A549 (cell line): ENCODE measurements around the gene STXBP4. TPM values are rescaled to one million over a fixed set of nuclear protein-coding genes. Genes with fewer than 3 reads are reported as not detected.

Source experiments
- ATAC-seq, 2 experiments: fragments of 200-7000 bp in 1 of 2; fragments of >200 bp in 1 of 2; cut with Nextera tagmentation in 1 of 2; cut with Tn5 transposase in 1 of 2; 3 replicates each; pipeline versions ENCODE4 v1.8.0 to v1.9.1; 2018 to 2020; ENCODE audit warnings: mild to moderate bottlenecking in 1 of 2, moderate library complexity in 1 of 2
- CTCF ChIA-PET: fragments of 300-600 bp; sonication (Branson Sonifier 250); formaldehyde crosslinking; extraction: SDS; loops from one replicate; lab custom pipeline; 2021; ENCODE audit warnings: antibody characterized with exemption, inconsistent platforms; lab: Yijun Ruan, JAX
- POLR2A ChIA-PET: fragments of 350-600 bp; formaldehyde crosslinking; extraction: SDS; loops from one replicate; lab custom pipeline; 2021; ENCODE audit warnings: antibody characterized with exemption, inconsistent platforms; lab: Yijun Ruan, JAX
- DNase-seq, 2 experiments: peaks; one replicate each; pipeline versions ENCODE4 v3.0.0 to v3.0.0-alpha.2; 2011 to 2016; ENCODE audit warnings: low read depth in 1 of 2, low spot score in 1 of 2
- FAIRE-seq: peaks from 2 replicates; lab custom pipeline; 2011; peaks lifted over from hg19 to GRCh38; lab: Jason Lieb, UNC
- H3K27ac ChIP-seq, 2 experiments: fragments of >200 bp; sonication (Bioruptor Twin); formaldehyde crosslinking; 3 replicates each; pipeline ENCODE4 v1.5.1; 2016 to 2017
- H3K4me1 ChIP-seq: fragments of >200 bp; sonication (Bioruptor Twin); formaldehyde crosslinking; 3 replicates; pipeline ENCODE4 v1.6.1; 2016
- H3K4me2 ChIP-seq: fragments of >200 bp; sonication (Bioruptor Twin); formaldehyde crosslinking; 3 replicates; pipeline ENCODE4 v1.6.1; 2016
- H3K4me3 ChIP-seq: fragments of >200 bp; sonication (Bioruptor Twin); formaldehyde crosslinking; 3 replicates; pipeline ENCODE4 v1.5.1; 2016
- H3K9me3 ChIP-seq: fragments of >200 bp; sonication (Bioruptor Twin); formaldehyde crosslinking; 3 replicates; pipeline ENCODE4 v1.6.1; 2016
- BHLHE40 ChIP-seq: IDR thresholded peaks from 2 replicates; pipeline ENCODE4 v1.6.1; 2012; ENCODE audit warnings: low read depth, low read length, inconsistent platforms
- CHD2 ChIP-seq: fragments of 150-350 bp; IDR thresholded peaks from 2 replicates; pipeline ENCODE4 v1.6.1; 2014; ENCODE audit warnings: low read length; ENCODE audit not compliant: partially characterized antibody
- CTCF ChIP-seq: fragments of >200 bp; sonication (Bioruptor Twin); formaldehyde crosslinking; IDR thresholded peaks from 3 replicates; pipeline ENCODE4 v1.5.1; 2016
- E2F6 ChIP-seq: IDR thresholded peaks from 2 replicates; pipeline ENCODE4 v1.6.1; 2012; ENCODE audit warnings: low read depth, borderline replicate concordance
- EHF ChIP-seq: fragments of 250-450 bp; sonication (Bioruptor Pico); IDR thresholded peaks from 2 replicates; pipeline ENCODE4 v1.5.0; 2020; ENCODE audit warnings: mild to moderate bottlenecking
- FOSL2 ChIP-seq, 2 experiments: fragments of 450-650 bp in 1 of 2; fragments of >200 bp in 1 of 2; sonication (Bioruptor Twin) in 1 of 2; formaldehyde crosslinking; IDR thresholded peaks; 2 replicates each; pipeline versions ENCODE4 v1.5.0 to v1.6.1; 2016 to 2020; ENCODE audit warnings: mild to moderate bottlenecking in 1 of 2, moderate library complexity in 1 of 2
- FOXS1 ChIP-seq: fragments of 250-450 bp; sonication (Bioruptor Pico); IDR thresholded peaks from 2 replicates; pipeline ENCODE4 v1.5.0; 2020; ENCODE audit warnings: mild to moderate bottlenecking, moderate library complexity
- GATA3 ChIP-seq: IDR thresholded peaks from 2 replicates; pipeline ENCODE4 v1.6.1; 2012; ENCODE audit warnings: borderline replicate concordance
- HOXA7 ChIP-seq: fragments of 250-450 bp; sonication (Bioruptor Pico); IDR thresholded peaks from 2 replicates; pipeline ENCODE4 v1.5.0; 2020; ENCODE audit warnings: mild to moderate bottlenecking, moderate library complexity
- HOXB13 ChIP-seq: fragments of 250-450 bp; sonication (Bioruptor Pico); IDR thresholded peaks from 2 replicates; pipeline ENCODE4 v1.5.0; 2020; ENCODE audit warnings: low read depth, mild to moderate bottlenecking, moderate library complexity
- JUN ChIP-seq, 2 experiments: fragments of >200 bp; sonication (Bioruptor Twin); formaldehyde crosslinking; IDR thresholded peaks; 2 replicates in 1 of 2; 3 replicates in 1 of 2; pipeline ENCODE4 v1.6.1; 2016 to 2017
- JUNB ChIP-seq: fragments of >200 bp; sonication (Bioruptor Twin); formaldehyde crosslinking; IDR thresholded peaks from 2 replicates; pipeline ENCODE4 v1.6.1; 2016
- KDM1A ChIP-seq: fragments of 200-600 bp; sonication (generic); IDR thresholded peaks from 2 replicates; pipeline ENCODE4 v1.6.1; 2016; ENCODE audit warnings: low read depth, mild to moderate bottlenecking
- KDM5A ChIP-seq: fragments of 200-600 bp; sonication (generic); IDR thresholded peaks from 2 replicates; pipeline ENCODE4 v1.6.1; 2016; ENCODE audit warnings: antibody characterized with exemption, mild to moderate bottlenecking
- MAFK ChIP-seq: fragments of 450-650 bp; IDR thresholded peaks from 2 replicates; pipeline ENCODE4 v1.6.1; 2014; ENCODE audit not compliant: partially characterized antibody
- MAZ ChIP-seq: fragments of 150-350 bp; IDR thresholded peaks from 2 replicates; pipeline ENCODE4 v1.6.1; 2014; ENCODE audit warnings: antibody characterized with exemption, low read depth, low read length, borderline replicate concordance
- NR3C1 ChIP-seq: fragments of >200 bp; sonication (Bioruptor Twin); formaldehyde crosslinking; IDR thresholded peaks from 3 replicates; pipeline ENCODE4 v1.6.1; 2017
- POLR2A ChIP-seq: IDR thresholded peaks from 2 replicates; pipeline ENCODE4 v1.6.1; 2012; ENCODE audit warnings: mild to moderate bottlenecking, low read length
- RAD21 ChIP-seq, 2 experiments: fragments of >200 bp in 1 of 2; sonication (Bioruptor Twin) in 1 of 2; formaldehyde crosslinking in 1 of 2; IDR thresholded peaks in 1 of 2; conservative IDR thresholded peaks in 1 of 2; 2 replicates in 1 of 2; 3 replicates in 1 of 2; pipeline ENCODE4 v1.6.1; 2012 to 2018; ENCODE audit warnings: inconsistent platforms in 1 of 2
- RARB ChIP-seq: fragments of 250-450 bp; sonication (Bioruptor Pico); IDR thresholded peaks from 2 replicates; pipeline ENCODE4 v1.8.0; 2021; ENCODE audit warnings: mild to moderate bottlenecking, moderate library complexity
- SMC3 ChIP-seq: fragments of >200 bp; sonication (Bioruptor Twin); formaldehyde crosslinking; IDR thresholded peaks from 3 replicates; pipeline ENCODE4 v1.6.1; 2018; ENCODE audit warnings: inconsistent platforms
- ZC3H11A ChIP-seq: fragments of 450-650 bp; IDR thresholded peaks from 2 replicates; pipeline ENCODE4 v1.6.1; 2014; ENCODE audit warnings: antibody characterized with exemption, mild to moderate bottlenecking
- ZFP36 ChIP-seq: fragments of 450-650 bp; IDR thresholded peaks from 2 replicates; pipeline ENCODE4 v1.6.1; 2014; ENCODE audit warnings: borderline replicate concordance; ENCODE audit not compliant: partially characterized antibody
- ZNF302 ChIP-seq: fragments of 250-450 bp; sonication (Bioruptor Pico); IDR thresholded peaks from 2 replicates; pipeline ENCODE4 v1.9.0; 2021; ENCODE audit warnings: inconsistent platforms, mild to moderate bottlenecking, moderate library complexity
- ZSCAN20 ChIP-seq: fragments of 250-450 bp; sonication (Bioruptor Pico); IDR thresholded peaks from 2 replicates; pipeline ENCODE4 v1.8.0; 2022; ENCODE audit warnings: mild to moderate bottlenecking, moderate library complexity
- WGBS: methylation state at CpG from one replicate; pipeline ENCODE4 v1.1.6; 2017; ENCODE audit errors: missing lambda C conversion rate; 5-methylcytosine and 5-hydroxymethylcytosine counted together
- polyA plus RNA-seq, 4 experiments: library from polyadenylated mRNA; depleted of rRNA in 3 of 4; stranded (reverse); fragments of >200 nt; fragmentation: RNase III in 1 of 4; extraction: RNeasy Plus Mini Kit Qiagen cat#74134 plus additional on column Dnase treatment in 1 of 4; gene quantifications; 2 replicates in 3 of 4; 3 replicates in 1 of 4; pipeline ENCODE4 v1.2.3, GENCODE V29; 2011 to 2017
- TF ChIP-seq, protein P1 (sequence below): IDR thresholded peaks from 2 replicates; pipeline ENCODE4 v1.6.1; 2012
- TF ChIP-seq, protein P2 (sequence below): fragments of >200 bp; sonication (Bioruptor Twin); formaldehyde crosslinking; IDR thresholded peaks from 3 replicates; pipeline ENCODE4 v1.6.1; 2016
- TF ChIP-seq, protein P3 (sequence below): fragments of 250-450 bp; sonication (Bioruptor Pico); IDR thresholded peaks from 2 replicates; pipeline ENCODE4 v1.5.0; 2020; ENCODE audit warnings: low read depth, mild to moderate bottlenecking, moderate library complexity
- TF ChIP-seq, protein P4 (sequence below): IDR thresholded peaks from 2 replicates; pipeline ENCODE4 v1.6.1; 2012

Gene STXBP4
- polyA plus RNA-seq, 2 of the 4 experiments (the other 2 are of a cell fraction): 9.0 to 16.0 TPM

GRCh38 chr17:55110521-55110920, 142.0 kb downstream of the STXBP4 start (continued):
- no peak for TF ChIP-seq RAD21 (conservative IDR thresholded peaks at IDR 0.05 in 1 of 2, IDR thresholded peaks at IDR 0.05 in 1 of 2)
- TF ChIP-seq, protein P1, sequence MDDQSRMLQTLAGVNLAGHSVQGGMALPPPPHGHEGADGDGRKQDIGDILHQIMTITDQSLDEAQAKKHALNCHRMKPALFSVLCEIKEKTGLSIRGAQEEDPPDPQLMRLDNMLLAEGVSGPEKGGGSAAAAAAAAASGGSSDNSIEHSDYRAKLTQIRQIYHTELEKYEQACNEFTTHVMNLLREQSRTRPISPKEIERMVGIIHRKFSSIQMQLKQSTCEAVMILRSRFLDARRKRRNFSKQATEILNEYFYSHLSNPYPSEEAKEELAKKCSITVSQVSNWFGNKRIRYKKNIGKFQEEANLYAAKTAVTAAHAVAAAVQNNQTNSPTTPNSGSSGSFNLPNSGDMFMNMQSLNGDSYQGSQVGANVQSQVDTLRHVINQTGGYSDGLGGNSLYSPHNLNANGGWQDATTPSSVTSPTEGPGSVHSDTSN: no peak
- TF ChIP-seq CHD2: no peak
- TF ChIP-seq HOXB13: no peak
- TF ChIP-seq ZNF302 (CRISPR knock-in tag): no peak

DNA sequence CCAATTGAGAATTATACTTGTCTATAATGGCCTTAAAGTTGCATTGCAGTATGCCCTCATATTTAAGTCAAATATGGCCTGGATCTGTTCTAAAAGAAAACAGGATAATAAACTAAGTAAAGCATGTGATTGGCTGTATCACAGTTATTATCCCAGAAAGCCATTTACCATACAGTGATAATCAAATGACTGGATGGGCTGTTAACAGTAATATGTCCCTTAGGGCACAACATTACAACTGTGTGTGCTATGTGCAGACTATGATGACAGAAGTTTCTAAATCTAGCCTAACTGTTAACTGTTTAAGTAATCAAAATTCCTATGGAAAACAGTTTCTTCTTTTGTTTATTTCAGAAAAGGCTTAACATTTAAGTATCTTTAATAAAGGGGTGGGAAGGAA, 145.7 kb downstream of the STXBP4 start:
- no peak overlapping the region for H3K4me2 ChIP-seq
- TF ChIP-seq ZFP36: no peak
- no peak for TF ChIP-seq FOXS1 (CRISPR knock-in tag)
- TF ChIP-seq, protein P2, sequence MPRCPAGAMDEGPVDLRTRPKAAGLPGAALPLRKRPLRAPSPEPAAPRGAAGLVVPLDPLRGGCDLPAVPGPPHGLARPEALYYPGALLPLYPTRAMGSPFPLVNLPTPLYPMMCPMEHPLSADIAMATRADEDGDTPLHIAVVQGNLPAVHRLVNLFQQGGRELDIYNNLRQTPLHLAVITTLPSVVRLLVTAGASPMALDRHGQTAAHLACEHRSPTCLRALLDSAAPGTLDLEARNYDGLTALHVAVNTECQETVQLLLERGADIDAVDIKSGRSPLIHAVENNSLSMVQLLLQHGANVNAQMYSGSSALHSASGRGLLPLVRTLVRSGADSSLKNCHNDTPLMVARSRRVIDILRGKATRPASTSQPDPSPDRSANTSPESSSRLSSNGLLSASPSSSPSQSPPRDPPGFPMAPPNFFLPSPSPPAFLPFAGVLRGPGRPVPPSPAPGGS: no peak
- no peak for TF ChIP-seq ZSCAN20 (CRISPR knock-in tag)
- TF ChIP-seq, protein P3, sequence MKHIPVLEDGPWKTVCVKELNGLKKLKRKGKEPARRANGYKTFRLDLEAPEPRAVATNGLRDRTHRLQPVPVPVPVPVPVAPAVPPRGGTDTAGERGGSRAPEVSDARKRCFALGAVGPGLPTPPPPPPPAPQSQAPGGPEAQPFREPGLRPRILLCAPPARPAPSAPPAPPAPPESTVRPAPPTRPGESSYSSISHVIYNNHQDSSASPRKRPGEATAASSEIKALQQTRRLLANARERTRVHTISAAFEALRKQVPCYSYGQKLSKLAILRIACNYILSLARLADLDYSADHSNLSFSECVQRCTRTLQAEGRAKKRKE (CRISPR knock-in tag): no peak
- no peak for TF ChIP-seq JUN (IDR thresholded peaks at IDR 0.05)
- no peak for TF ChIP-seq POLR2A
- TF ChIP-seq RARB (CRISPR knock-in tag): no peak
- no peak for TF ChIP-seq HOXB13
- TF ChIP-seq ZC3H11A: no peak
- TF ChIP-seq JUNB: no peak
- TF ChIP-seq MAZ: no peak
- no peak for TF ChIP-seq GATA3
- no peak for TF ChIP-seq HOXA7 (CRISPR knock-in tag)
- no peak for TF ChIP-seq KDM1A
- TF ChIP-seq RAD21 (conservative IDR thresholded peaks at IDR 0.05 in 1 of 2, IDR thresholded peaks at IDR 0.05 in 1 of 2): no peak
- TF ChIP-seq, protein P4, sequence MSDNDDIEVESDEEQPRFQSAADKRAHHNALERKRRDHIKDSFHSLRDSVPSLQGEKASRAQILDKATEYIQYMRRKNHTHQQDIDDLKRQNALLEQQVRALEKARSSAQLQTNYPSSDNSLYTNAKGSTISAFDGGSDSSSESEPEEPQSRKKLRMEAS: no peak
- no peak for TF ChIP-seq MAFK
- TF ChIP-seq, all 56 proteins: peak for 0
- Histone ChIP-seq H3K27ac (no peak overlapping the region), H3K9me3 (no peaks in the 10 kb centered on the region), H3K4me1 (no peaks in the 10 kb centered on the region), H3K4me3 (no peak overlapping the region)
- FAIRE-seq (no peak), ATAC-seq (no peak), DNase-seq (no peak)
- POLR2A ChIA-PET: no interaction called here
- CTCF ChIA-PET: interaction anchor here (1.1 kb wide), 1 partner anchor 35 kb away, joined by 3 read pairs; no protein-coding TSS in a partner anchor

DNA sequence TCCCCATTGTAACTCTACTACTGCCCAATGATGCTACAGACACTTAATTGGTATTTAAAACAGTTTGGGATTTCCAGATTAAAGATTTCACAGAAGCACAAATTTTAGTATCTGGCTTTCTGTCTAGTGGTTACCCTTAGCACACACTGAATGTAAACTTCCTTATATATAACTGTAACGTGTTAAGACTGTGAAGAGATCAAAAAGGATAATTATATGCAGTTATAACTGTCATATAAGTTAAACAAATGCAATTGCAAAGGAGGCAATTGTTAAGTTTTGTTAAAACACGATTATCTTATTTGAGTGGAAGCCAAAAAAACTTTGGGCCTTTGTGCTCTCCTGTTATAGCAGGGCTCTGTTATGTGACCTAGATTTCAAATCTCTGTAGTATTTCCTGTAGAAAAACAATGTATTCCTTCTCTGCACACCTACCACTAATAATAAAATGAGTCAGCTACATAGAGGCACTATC, 147.9 kb downstream of the STXBP4 start:
- H3K4me2 ChIP-seq: no peak overlapping the region
- H3K9me3 ChIP-seq: no peaks in the 10 kb centered on the region
- WGBS: 63% methylated on average over 2 of the region's 2 CpGs
- ChIA-PET CTCF (no interaction called here), POLR2A (no interaction called here)
- DNase-seq (no peak), FAIRE-seq (no peak)
- no peak overlapping the region for H3K4me3 ChIP-seq
- H3K4me1 ChIP-seq: no peaks in the 10 kb centered on the region
- no peak for TF ChIP-seq BHLHE40
- TF ChIP-seq RAD21 (conservative IDR thresholded peaks at IDR 0.05 in 1 of 2, IDR thresholded peaks at IDR 0.05 in 1 of 2): no peak
- TF ChIP-seq KDM1A: no peak
- TF ChIP-seq EHF (CRISPR knock-in tag): no peak
- no peak for TF ChIP-seq CHD2
- no peak for TF ChIP-seq KDM5A
- TF ChIP-seq FOSL2 (IDR thresholded peaks at IDR 0.05): no peak
- no peak for TF ChIP-seq FOSL2 (CRISPR knock-in tag; IDR thresholded peaks at IDR 0.05)
- TF ChIP-seq E2F6: no peak
- TF ChIP-seq ZC3H11A: no peak
- TF ChIP-seq GATA3: no peak
- TF ChIP-seq, protein P3 (CRISPR knock-in tag): no peak
- no peak for TF ChIP-seq CTCF
- no peak for TF ChIP-seq NR3C1
- no peak for TF ChIP-seq SMC3
- TF ChIP-seq ZSCAN20 (CRISPR knock-in tag): no peak
- TF ChIP-seq, all 56 proteins: peak for 0
- H3K27ac ChIP-seq: no peak overlapping the region
- ATAC-seq: no peak
